ENCODE data around the gene FKBP14. TPM values are rescaled to one million over a fixed set of nuclear protein-coding genes. Genes with fewer than 3 reads are reported as not detected.
A peak's percentile ranks its signal among the peaks of the same experiment; 100 is the strongest.

The FKBP14 gene
- total and polyA plus RNA-seq, 2 experiments from 2014 or later = 11.8 to 12.9 TPM

DNA sequence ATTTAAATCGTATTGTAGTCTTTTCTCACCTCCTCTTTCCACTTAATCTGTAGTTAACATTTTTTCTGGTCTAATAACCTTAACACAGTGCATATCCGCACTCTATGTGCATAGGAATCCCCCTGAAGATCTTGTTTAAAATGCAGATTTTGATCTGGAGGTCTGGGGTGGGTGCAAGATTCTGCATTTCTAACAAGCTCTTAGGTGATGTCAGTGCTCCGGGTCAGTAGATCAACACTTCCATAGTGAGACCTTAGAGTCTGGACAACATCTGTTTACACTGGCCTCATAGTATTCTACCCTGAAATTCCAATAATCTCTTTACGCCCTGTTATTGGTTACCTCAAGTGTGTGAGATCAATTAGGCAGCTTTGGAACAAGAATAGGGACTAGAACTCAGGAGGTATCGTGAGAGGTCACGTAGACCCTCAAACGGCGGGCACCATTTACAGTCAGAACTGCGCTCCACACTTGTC is 1.3 kb upstream of the FKBP14 start (continued):
- TF ChIP-seq ZNF462 (CRISPR knock-in tag; IDR thresholded peaks at IDR 0.05) = no peak
- TF ChIP-seq CREB1 (CRISPR knock-in tag; IDR thresholded peaks at IDR 0.05; ENCODE audit: low read depth) = no peak
- no peak for TF ChIP-seq EZH2phosphoT487 (IDR thresholded peaks at IDR 0.05; ENCODE audit: unreplicated experiment)

DNA sequence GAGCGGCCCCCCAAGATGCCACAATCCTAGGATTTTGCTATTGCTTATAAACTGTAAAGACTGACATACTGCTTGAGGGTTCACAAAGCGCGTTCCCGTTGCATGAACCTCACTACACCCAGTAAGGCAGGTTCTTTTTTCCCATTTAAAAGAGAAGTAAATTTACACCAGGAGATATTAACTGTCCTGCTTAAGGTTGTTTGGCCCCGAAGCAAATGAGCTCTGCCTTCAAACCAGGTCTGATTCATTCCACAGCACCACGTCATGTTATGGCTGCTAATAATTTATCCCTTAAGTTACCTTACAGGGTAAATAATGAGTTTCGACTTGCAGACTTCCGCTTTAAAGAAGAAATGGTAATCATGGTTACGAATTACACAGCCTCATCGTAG is 559 bp upstream of the FKBP14 start:
- H3K27ac Mint-ChIP-seq = peak overlapping the region; percentile 85; the same call in 1 of the 2 replicates
- peaks cover 34% of the 10 kb centered on the region for H3K4me1 ChIP-seq (ENCODE audit: insufficient read depth)
- H3K27me3 Mint-ChIP-seq (ENCODE audit: insufficient read depth, low read depth, poor library complexity) = peaks cover 4% of the 10 kb centered on the region
- H4K20me1 ChIP-seq (replicated peaks; ENCODE audit: insufficient read depth) = peaks cover 25% of the 10 kb centered on the region
- ATAC-seq (no peak; the same call in 1 of the 3 replicates), DNase-seq (ENCODE audit: low spot score) (no peak)
- H3K9me2 ChIP-seq (ENCODE audit: insufficient read depth) = no peaks in the 10 kb centered on the region
- no peaks in the 10 kb centered on the region for H3F3A ChIP-seq (replicated peaks; ENCODE audit: low read depth)
- peaks cover 69% of the 10 kb centered on the region for H3K79me2 ChIP-seq (replicated peaks; ENCODE audit: insufficient read depth)
- peak overlapping the region; percentile 24 for H2AFZ ChIP-seq
- H3K27ac ChIP-seq (ENCODE audit: low read depth) = 0 out of 2 replicates have a peak overlapping the region, but pooled peaks have one; percentile 9
- peak overlapping the region; percentile 88 for H3K4me2 ChIP-seq
- peak overlapping the region; percentile 57 for H3K4me3 ChIP-seq
- H3K36me3 Mint-ChIP-seq (ENCODE audit: low read depth) = peaks cover 5% of the 10 kb centered on the region; the same call in 1 of the 3 replicates
- no peaks in the 10 kb centered on the region for H3K27me3 ChIP-seq (ENCODE audit: insufficient read depth)
- H3K4me1 Mint-ChIP-seq = peaks cover 21% of the 10 kb centered on the region
- no peak overlapping the region; the same call in 2 of the 3 replicates for H3K4me3 Mint-ChIP-seq
- H3K9me3 Mint-ChIP-seq = no peaks in the 10 kb centered on the region
- no peaks in the 10 kb centered on the region for H3K36me3 ChIP-seq (ENCODE audit: insufficient read depth)
- TF ChIP-seq EZH2phosphoT487 (IDR thresholded peaks at IDR 0.05; ENCODE audit: unreplicated experiment) (no peak), ETS1 (IDR thresholded peaks at IDR 0.05) (no peak), REST (IDR thresholded peaks at IDR 0.05; ENCODE audit: unreplicated experiment) (no peak), CREB1 (CRISPR knock-in tag; IDR thresholded peaks at IDR 0.05; ENCODE audit: low read depth) (no peak)
- TF ChIP-seq, protein P1, sequence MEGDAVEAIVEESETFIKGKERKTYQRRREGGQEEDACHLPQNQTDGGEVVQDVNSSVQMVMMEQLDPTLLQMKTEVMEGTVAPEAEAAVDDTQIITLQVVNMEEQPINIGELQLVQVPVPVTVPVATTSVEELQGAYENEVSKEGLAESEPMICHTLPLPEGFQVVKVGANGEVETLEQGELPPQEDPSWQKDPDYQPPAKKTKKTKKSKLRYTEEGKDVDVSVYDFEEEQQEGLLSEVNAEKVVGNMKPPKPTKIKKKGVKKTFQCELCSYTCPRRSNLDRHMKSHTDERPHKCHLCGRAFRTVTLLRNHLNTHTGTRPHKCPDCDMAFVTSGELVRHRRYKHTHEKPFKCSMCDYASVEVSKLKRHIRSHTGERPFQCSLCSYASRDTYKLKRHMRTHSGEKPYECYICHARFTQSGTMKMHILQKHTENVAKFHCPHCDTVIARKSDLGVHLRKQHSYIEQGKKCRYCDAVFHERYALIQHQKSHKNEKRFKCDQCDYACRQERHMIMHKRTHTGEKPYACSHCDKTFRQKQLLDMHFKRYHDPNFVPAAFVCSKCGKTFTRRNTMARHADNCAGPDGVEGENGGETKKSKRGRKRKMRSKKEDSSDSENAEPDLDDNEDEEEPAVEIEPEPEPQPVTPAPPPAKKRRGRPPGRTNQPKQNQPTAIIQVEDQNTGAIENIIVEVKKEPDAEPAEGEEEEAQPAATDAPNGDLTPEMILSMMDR (conservative IDR thresholded peaks at IDR 0.05; ENCODE audit: low read depth in 2 of 2) = no peak
